Epithelial cell of proximal tubule (primary cell): ENCODE results near the gene TTC39C. TPM values are rescaled to one million over a fixed set of nuclear protein-coding genes. Genes with fewer than 3 reads are reported as not detected.

Experiments
- DNase-seq: peaks from one replicate; pipeline ENCODE4 v3.0.0-alpha.2; 2011; ENCODE audit warnings: low read depth
- H3K4me3 ChIP-seq: 2 replicates; pipeline ENCODE4 v1.5.1; 2011; ENCODE audit warnings: low read depth, mild to moderate bottlenecking, low read length
- total RNA-seq: library from RNA; depleted of rRNA; stranded (reverse); fragments of >200 nt; gene quantifications from 2 replicates; pipeline ENCODE4 v1.2.3, GENCODE V29; 2015
- TF ChIP-seq, protein P1 (sequence below): conservative IDR thresholded peaks from 2 replicates; pipeline ENCODE4 v1.5.1; 2012; ENCODE audit warnings: low read depth, mild to moderate bottlenecking, low read length

The TTC39C gene
- total RNA-seq, 1 donor from 2014 or later, result 11.2 TPM

DNA sequence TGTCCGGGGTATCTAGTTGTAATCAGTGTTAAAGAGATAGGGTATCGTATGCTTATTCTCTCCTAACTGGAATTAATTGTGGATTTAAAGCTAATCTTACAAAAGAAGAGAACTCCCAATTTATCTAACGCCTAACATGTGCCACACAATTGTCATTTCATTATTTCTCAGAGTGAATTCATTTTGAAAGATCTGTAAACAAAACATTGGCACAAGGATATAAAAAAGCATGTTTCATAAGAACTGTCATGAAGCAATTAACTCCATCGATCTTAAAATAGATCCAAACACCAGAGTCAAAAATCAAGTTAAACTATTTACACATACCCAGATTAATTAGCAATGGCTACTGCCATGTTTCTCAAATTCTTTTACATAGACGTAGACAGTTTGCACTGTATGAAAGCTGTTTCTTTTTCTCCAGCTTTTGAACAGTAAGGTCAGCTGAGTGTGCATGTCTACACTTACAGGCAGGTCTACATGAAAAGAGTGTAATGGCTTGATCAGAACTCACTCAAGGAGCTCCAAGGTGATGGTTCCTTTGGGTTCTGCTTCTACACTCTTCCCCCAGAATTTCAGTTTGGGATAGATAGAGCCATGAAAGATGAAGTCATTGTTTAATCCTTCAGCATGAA is 163.1 kb downstream of the TTC39C start:
- TF ChIP-seq, protein P1, sequence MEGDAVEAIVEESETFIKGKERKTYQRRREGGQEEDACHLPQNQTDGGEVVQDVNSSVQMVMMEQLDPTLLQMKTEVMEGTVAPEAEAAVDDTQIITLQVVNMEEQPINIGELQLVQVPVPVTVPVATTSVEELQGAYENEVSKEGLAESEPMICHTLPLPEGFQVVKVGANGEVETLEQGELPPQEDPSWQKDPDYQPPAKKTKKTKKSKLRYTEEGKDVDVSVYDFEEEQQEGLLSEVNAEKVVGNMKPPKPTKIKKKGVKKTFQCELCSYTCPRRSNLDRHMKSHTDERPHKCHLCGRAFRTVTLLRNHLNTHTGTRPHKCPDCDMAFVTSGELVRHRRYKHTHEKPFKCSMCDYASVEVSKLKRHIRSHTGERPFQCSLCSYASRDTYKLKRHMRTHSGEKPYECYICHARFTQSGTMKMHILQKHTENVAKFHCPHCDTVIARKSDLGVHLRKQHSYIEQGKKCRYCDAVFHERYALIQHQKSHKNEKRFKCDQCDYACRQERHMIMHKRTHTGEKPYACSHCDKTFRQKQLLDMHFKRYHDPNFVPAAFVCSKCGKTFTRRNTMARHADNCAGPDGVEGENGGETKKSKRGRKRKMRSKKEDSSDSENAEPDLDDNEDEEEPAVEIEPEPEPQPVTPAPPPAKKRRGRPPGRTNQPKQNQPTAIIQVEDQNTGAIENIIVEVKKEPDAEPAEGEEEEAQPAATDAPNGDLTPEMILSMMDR, result no peak
- no peak for DNase-seq

DNA sequence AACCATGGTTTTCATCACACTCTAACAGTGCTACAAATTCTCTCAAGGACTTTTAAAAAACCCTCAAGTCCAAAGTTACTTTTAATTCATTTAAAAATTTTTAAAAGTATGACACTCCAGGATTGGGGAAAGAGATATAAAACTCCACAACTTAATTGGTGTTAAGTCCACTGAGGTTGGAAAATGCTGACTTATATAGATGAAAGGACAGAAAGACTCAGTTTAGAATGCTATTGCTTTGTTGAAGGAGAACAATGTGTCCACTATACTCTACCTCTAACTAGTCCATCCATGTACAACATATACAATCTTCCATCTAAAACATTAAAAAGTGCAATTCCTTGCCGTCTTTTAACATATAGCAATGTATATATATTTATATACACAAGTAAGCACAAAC is 165.5 kb downstream of the TTC39C start:
- no peak overlapping the region for H3K4me3 ChIP-seq
- DNase-seq, result no peak
- TF ChIP-seq, protein P1, result no peak

More for the DNA sequence above, 163.1 kb downstream of the TTC39C start:
- no peak overlapping the region for H3K4me3 ChIP-seq

DNA sequence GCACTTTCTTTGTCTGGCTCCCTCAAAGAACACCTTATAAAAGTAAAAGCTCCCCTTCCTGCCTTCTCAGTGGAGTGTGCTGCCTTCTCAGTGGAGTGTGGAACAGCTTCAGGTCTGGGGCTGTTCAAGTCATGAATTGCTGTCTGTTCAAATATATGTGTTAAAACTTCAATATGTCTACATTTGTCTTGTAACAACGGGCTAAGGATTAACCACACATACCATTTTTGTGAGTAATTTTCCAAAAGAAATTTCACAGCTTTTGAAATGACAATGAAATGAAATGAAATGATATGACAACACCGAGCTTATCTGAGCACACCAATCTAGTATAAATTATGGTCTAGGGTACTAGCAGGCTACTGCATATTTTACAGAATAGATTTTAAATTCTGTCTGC is 167.3 kb downstream of the TTC39C start:
- no peak overlapping the region for H3K4me3 ChIP-seq
- DNase-seq, result no peak
- TF ChIP-seq, protein P1, result no peak

Other genes with a start within 250 kb of the TTC39C start
- gene CABYR, start 124.3 kb downstream of the TTC39C start, total RNA-seq, result 11.4 and 15.7 TPM in 2 replicates